GM18907 (cell line): ENCODE measurements around the gene APOF.
A peak's percentile ranks its signal among the peaks of the same experiment; 100 is the strongest.
"Not testable (repeated sequence)": the region's sequence is repeated elsewhere in the genome, so short reads cannot be mapped to it uniquely, and the experiment has no call there.

Experiments
- ATAC-seq: cut with Tn5 transposase; IDR thresholded peaks from one replicate; pipeline ENCODE4 v1.9.1; 2021; ENCODE audit warnings: mild to moderate bottlenecking, moderate library complexity; ENCODE audit not compliant: unreplicated experiment

Gene APOF

GRCh38 chr12:56374726-56375597 is 12.3 kb upstream of the APOF start:
- peak; percentile 33 for ATAC-seq

- no peak for ATAC-seq
These were observed 10.9 kb upstream of the APOF start for GRCh38 chr12:56373515-56373914.

- no peak for ATAC-seq
These were observed 4.3 kb upstream of the APOF start for GRCh38 chr12:56366948-56367347.

- no peak for ATAC-seq
These were observed 1.0 kb downstream of the APOF start for GRCh38 chr12:56361487-56362129.

GRCh38 chr12:56359851-56360767 is 2.5 kb downstream of the APOF start, which contains the start of gene STAT2:
STAT2 (minus strand) TSS chr12:56360107; CDS start chr12:56356571, 3,536 bp downstream.
- ATAC-seq = peak; percentile 95

- ATAC-seq = no peak
These were observed 3.7 kb downstream of the APOF start for GRCh38 chr12:56358836-56359532.

GRCh38 chr12:56351325-56351724 is 11.3 kb downstream of the APOF start:
- ATAC-seq = no peak

GRCh38 chr12:56350662-56351061 is 12.0 kb downstream of the APOF start:
- ATAC-seq = no peak

- no peak for ATAC-seq
These were observed 13.9 kb downstream of the APOF start for GRCh38 chr12:56348776-56349175.

GRCh38 chr12:56347255-56347654 is 15.4 kb downstream of the APOF start:
- ATAC-seq = not testable (repeated sequence)

- no peak for ATAC-seq
These were observed 16.0 kb downstream of the APOF start for GRCh38 chr12:56346675-56347074.

GRCh38 chr12:56342290-56342689 is 20.4 kb downstream of the APOF start:
- ATAC-seq = not testable (repeated sequence)

GRCh38 chr12:56341616-56342015 is 21.0 kb downstream of the APOF start:
- ATAC-seq = no peak

- ATAC-seq = peak; percentile 8
These were observed 23.6 kb downstream of the APOF start for GRCh38 chr12:56339158-56339422.

- ATAC-seq = peak; percentile 46
These were observed 24.1 kb downstream of the APOF start, which contains the start of gene IL23A for GRCh38 chr12:56338308-56339157. IL23A (plus strand) TSS chr12:56338884; CDS start chr12:56339045, 161 bp downstream.

GRCh38 chr12:56337753-56338251 is 24.9 kb downstream of the APOF start:
- no peak for ATAC-seq

- no peak for ATAC-seq
These were observed 26.1 kb downstream of the APOF start for GRCh38 chr12:56336361-56337167.

GRCh38 chr12:56335527-56335926 is 27.1 kb downstream of the APOF start:
- ATAC-seq = not testable (repeated sequence)

- ATAC-seq = no peak
These were observed 28.2 kb downstream of the APOF start for GRCh38 chr12:56334490-56334793.
